Ovary (tissue), 9 donors: Measurements from ENCODE around the gene POMP. TPM values are rescaled to one million over a fixed set of nuclear protein-coding genes. Genes with fewer than 3 reads are reported as not detected.

ENCODE experiments used
- DNase-seq, 5 donors: peaks; one replicate each; pipeline ENCODE4 v3.0.0-alpha.2; 2019 to 2020
- H3K27ac ChIP-seq, 2 donors: fragments of 200-600 bp; one replicate each; pipeline versions ENCODE4 v1.5.1 to v1.8.0; 2019 to 2022
- H3K27me3 ChIP-seq: fragments of 200-600 bp; one replicate; pipeline ENCODE4 v1.8.0; 2022
- H3K36me3 ChIP-seq: fragments of 200-600 bp; sonication (generic); one replicate; pipeline ENCODE4 v1.5.1; 2019
- H3K4me1 ChIP-seq: one replicate; pipeline ENCODE4 v1.8.1; 2013; ENCODE audit warnings: mild to moderate bottlenecking, moderate library complexity; ENCODE audit not compliant: insufficient read depth
- H3K4me3 ChIP-seq: fragments of 200-600 bp; sonication (generic); one replicate; pipeline ENCODE4 v1.5.1; 2017
- H3K9me3 ChIP-seq, 2 donors: fragments of 200-600 bp in 1 of 2; sonication (generic) in 1 of 2; one replicate each; pipeline versions ENCODE4 v1.5.1 to v1.8.1; 2013 to 2019; ENCODE audit warnings: mild to moderate bottlenecking in 1 of 2, moderate library complexity in 1 of 2
- EP300 ChIP-seq: sonication (generic); formaldehyde crosslinking; IDR thresholded peaks from one replicate; pipeline ENCODE4 v1.6.1; 2017; ENCODE audit warnings: antibody characterized with exemption
- POLR2A ChIP-seq: fragments of 450-650 bp; IDR thresholded peaks from one replicate; pipeline ENCODE4 v1.6.1; 2017; ENCODE audit warnings: antibody characterized with exemption, mild to moderate bottlenecking, moderate library complexity
- WGBS, 3 donors: extraction: QIAGEN DNeasy Blood & Tissue Kit in 1 of 3; methylation state at CpG; one replicate each; pipeline versions ENCODE4 v1.1.5 to v1.1.7; 2013 to 2017; 5-methylcytosine and 5-hydroxymethylcytosine counted together
- intact Hi-C, 4 donors: fragments of 100-400 bp; cut with DNase I; formaldehyde crosslinking; loops; one replicate each; pipeline versions ENCODE4 v1.11.0 to v1.15.1; 2022 to 2023
- polyA plus RNA-seq, 2 donors: library from polyadenylated mRNA; stranded (reverse); fragments of 200-250 nt in 1 of 2; fragments of 350-450 nt in 1 of 2; fragmentation: Illumina TruSeq in 1 of 2; extraction: RNeasy Lipid Tissue Mini Kit (QIAGEN cat#74804) in 1 of 2; gene quantifications; one replicate each; pipeline ENCODE4 v1.2.3, GENCODE V29; 2013 to 2014
- total RNA-seq, 7 donors: library from RNA; depleted of rRNA in 2 of 7; stranded (reverse); fragments of >200 nt in 2 of 7; fragmentation: NEBNext Ultra II Directional in 3 of 7; extraction: Animal tissue kit (Norgen Biotek cat#: 25700) in 3 of 7; gene quantifications; one replicate each; pipeline versions ENCODE4 v1.1.0 to v1.2.4, GENCODE V29; 2016 to 2023
- TF ChIP-seq, protein P1 (sequence below), 3 donors: fragments of 450-650 bp in 2 of 3; fragments of 200-600 bp in 1 of 3; IDR thresholded peaks; one replicate each; pipeline versions ENCODE4 v1.5.1 to v1.8.0; 2016 to 2022; ENCODE audit warnings: antibody characterized with exemption in 3 of 3, mild to moderate bottlenecking in 1 of 3
- donor health status: DM: no; HTN: no; CAD: no; lungs with moderate emphysema.
- donor health status: DM: no; HTN: no; CAD: no.
- donor health status: Bipolar disorder and iron deficiency.
- donor health status: DM: yes; HTN: yes; CAD: no.
- donor health status: DM: no; HTN: no; CAD: no.
- donor health status: DM: yes; HTN: yes; CAD: no.

POMP gene
- total and polyA plus RNA-seq, 9 donors = 28.5 to 53.8 (median 34.2) TPM

DNA sequence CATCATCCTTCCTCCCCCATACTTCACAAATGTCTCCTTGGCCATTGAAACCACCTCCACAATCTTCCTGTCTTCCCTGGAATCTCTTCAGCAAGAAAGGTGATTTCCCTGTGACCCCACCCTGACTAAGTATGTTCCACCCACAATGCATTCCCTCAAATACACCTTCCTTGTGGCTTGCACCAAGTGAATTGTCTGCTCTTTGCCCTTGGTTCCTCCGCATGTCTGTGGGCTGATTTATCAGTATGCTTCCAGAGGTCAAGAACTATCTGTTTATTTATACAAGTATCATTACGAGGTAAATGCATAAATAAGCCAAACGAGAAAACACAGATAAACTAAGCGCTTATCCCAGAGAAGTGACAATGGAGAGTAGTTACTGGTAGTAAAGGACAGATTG, 45.4 kb upstream of the POMP start:
- Histone ChIP-seq H3K4me1 (no peaks in the 10 kb centered on the region), H3K9me3 (no peaks in the 10 kb centered on the region), H3K27ac (no peak overlapping the region), H3K27me3 (no peaks in the 10 kb centered on the region), H3K4me3 (no peak overlapping the region), H3K36me3 (no peaks in the 10 kb centered on the region)
- WGBS, 3 donors = 22 to 33% (median 32%) methylated on average over 4 of the region's 4 CpGs
- DNase-seq = no peak
- intact Hi-C loops = no loop called here
- TF ChIP-seq, protein P1, sequence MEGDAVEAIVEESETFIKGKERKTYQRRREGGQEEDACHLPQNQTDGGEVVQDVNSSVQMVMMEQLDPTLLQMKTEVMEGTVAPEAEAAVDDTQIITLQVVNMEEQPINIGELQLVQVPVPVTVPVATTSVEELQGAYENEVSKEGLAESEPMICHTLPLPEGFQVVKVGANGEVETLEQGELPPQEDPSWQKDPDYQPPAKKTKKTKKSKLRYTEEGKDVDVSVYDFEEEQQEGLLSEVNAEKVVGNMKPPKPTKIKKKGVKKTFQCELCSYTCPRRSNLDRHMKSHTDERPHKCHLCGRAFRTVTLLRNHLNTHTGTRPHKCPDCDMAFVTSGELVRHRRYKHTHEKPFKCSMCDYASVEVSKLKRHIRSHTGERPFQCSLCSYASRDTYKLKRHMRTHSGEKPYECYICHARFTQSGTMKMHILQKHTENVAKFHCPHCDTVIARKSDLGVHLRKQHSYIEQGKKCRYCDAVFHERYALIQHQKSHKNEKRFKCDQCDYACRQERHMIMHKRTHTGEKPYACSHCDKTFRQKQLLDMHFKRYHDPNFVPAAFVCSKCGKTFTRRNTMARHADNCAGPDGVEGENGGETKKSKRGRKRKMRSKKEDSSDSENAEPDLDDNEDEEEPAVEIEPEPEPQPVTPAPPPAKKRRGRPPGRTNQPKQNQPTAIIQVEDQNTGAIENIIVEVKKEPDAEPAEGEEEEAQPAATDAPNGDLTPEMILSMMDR (IDR thresholded peaks at IDR 0.05) = no peak
- no peak for TF ChIP-seq POLR2A
- no peak for TF ChIP-seq EP300

DNA sequence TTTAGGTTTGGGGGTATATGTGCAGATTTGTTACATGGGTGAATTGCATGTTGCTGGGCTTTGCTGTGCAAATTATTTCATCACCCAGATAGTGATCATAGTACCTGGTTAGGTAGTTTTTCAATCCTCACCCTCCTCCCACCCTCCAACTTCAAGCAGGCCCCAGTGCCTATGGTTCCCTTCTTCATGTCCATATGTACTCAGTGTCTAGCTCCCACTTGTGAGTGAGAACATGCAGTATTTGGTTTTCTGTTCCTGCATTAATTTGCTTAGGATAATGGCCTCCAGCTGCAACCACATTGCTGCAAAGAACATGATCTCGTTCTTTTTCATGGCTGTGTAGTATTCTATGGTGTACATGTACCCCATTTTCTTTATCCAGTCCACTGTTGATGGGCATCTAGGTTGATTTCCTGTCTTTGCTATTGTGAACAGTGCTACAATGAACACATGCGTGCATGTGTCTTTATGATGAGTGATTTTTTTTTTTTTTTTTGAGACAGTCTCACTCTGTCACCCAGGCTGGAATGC, 42.9 kb upstream of the POMP start:
- Histone ChIP-seq H3K4me1 (no peaks in the 10 kb centered on the region), H3K4me3 (no peak overlapping the region), H3K27me3 (no peaks in the 10 kb centered on the region), H3K27ac (no peak overlapping the region), H3K9me3 (no peaks in the 10 kb centered on the region), H3K36me3 (no peaks in the 10 kb centered on the region)
- TF ChIP-seq, protein P1 (IDR thresholded peaks at IDR 0.05) = no peak
- TF ChIP-seq EP300 (no peak), POLR2A (no peak)
- WGBS, 3 donors = 87 to 89% (median 87%) methylated on average over 2 of the region's 2 CpGs
- no peak for DNase-seq
- intact Hi-C loops = no loop called here

DNA sequence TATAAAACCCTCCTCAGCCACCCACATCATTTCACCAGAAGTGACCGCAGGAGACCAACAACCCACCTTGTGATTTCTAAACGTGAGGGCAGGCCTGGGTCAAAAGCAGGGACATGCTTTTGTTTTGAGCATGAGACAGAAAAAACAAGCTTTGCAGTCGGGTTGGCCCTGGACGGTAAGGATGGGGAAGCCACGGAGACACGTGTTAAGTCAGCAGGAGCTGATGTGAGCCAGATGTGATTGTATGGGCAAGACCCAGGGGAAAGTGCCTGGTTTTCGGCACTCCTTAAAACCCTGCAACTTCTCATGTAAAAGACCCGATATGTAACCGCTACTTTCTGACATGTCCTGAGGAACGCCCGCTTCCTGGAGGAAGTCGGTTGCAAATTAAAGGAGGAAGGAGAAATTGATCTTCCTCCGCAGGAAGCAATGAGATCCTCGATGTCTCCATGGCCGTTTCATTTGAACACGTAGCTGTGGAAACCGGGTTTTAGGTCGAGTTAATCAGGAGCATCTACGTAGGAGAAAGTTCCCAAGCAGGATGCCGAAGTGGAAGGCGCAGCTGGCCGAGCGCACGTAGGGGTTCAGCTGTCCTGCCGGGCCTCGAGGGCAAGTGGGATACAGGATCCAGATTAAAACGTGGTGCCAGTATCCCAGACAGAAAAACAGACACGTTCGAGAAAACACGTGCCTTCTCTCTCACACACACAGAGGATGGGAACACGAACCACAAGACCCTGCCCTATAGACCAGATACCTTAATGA, 40.5 kb upstream of the POMP start:
- TF ChIP-seq EP300 (no peak), POLR2A (no peak)
- TF ChIP-seq, protein P1 (IDR thresholded peaks at IDR 0.05) = no peak
- no peaks in the 10 kb centered on the region for H3K9me3 ChIP-seq
- no peaks in the 10 kb centered on the region for H3K27me3 ChIP-seq
- WGBS, 3 donors = 76 to 81% (median 77%) methylated on average over 31 of the region's 31 CpGs
- intact Hi-C loops = no loop called here
- no peak overlapping the region for H3K4me3 ChIP-seq
- H3K27ac ChIP-seq = no peak overlapping the region
- H3K4me1 ChIP-seq = no peaks in the 10 kb centered on the region
- no peak for DNase-seq
- no peaks in the 10 kb centered on the region for H3K36me3 ChIP-seq

DNA sequence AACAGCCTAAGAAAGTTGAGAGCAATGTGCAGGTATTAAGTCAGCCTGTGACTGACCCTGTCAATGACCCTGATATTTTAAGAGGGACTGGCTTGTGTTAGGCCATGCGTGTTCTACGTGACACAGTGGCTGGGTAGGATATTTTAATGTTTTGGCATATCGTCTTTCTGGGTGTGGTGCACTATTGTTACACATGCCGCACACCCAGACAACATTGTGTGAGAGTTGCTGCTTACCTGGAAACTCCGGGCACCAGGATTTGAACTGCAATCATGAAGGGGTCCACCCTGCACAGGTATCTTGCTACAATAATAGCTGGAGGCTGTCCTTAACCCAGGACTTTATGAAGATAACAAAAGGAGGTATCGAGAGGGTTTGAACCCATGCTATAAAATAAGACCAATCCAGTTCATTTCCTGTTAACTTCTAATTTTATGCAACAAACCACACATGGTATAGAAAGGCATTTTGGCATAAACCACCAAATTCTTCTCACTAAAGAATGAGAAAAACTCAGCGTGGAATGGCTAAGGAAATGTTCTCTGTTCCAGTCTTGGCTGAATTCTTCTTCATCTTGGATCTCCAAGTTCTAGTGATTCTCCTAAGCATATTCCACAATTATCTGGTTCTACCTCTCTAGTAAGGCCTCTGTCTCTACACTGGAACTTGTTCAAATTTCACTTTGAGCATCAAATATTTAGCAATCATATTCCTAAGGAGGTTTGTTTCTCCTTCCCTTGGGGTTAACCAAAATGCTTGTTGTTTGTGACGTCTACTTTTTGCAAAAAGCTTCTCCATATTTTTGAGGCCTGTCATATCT, 38.7 kb upstream of the POMP start:
- no peaks in the 10 kb centered on the region for H3K9me3 ChIP-seq
- H3K27me3 ChIP-seq = no peaks in the 10 kb centered on the region
- 83 to 91% (median 84%) methylated on average over 8 of the region's 8 CpGs for WGBS, 3 donors
- intact Hi-C loops = no loop called here
- H3K4me1 ChIP-seq = no peaks in the 10 kb centered on the region
- H3K4me3 ChIP-seq = no peak overlapping the region
- H3K36me3 ChIP-seq = no peaks in the 10 kb centered on the region
- no peak overlapping the region for H3K27ac ChIP-seq
- DNase-seq = no peak
- TF ChIP-seq, protein P1 (IDR thresholded peaks at IDR 0.05) = no peak
- TF ChIP-seq POLR2A = no peak
- TF ChIP-seq EP300 = no peak
